Mesendoderm (in vitro differentiated cells): ENCODE data around the gene EEF1G. TPM values are rescaled to one million over a fixed set of nuclear protein-coding genes. Genes with fewer than 3 reads are reported as not detected.

Experiments
- small RNA-seq: library from polyadenylated mRNA; stranded (forward); fragments of <200 nt; extraction: miRNeasy Mini kit (QIAGEN cat#:217004); gene quantifications from one replicate; pipeline ENCODE3, GENCODE V24; 2013; ENCODE audit not compliant: insufficient read depth

EEF1G gene

Small RNA genes within 50 kb of the gene (small RNA-seq; reads per million reads assigned to genes)
- gene AP001458.1: not detected
- not detected for gene EEF1G
- gene MIR6747: 1.3 reads per million
